ENCODE measurements around the gene DPP6.

DPP6 gene

GRCh38 chr7:154680894-154681659, 628.9 kb downstream of the DPP6 start:
- no peak for DNase-seq

- DNase-seq, result no peak
Measured at GRCh38 chr7:154682003-154682402, 629.8 kb downstream of the DPP6 start.

GRCh38 chr7:154684666-154685563, 632.7 kb downstream of the DPP6 start:
- DNase-seq, result no peak

GRCh38 chr7:154685564-154685901, 633.3 kb downstream of the DPP6 start:
- DNase-seq, result no peak

GRCh38 chr7:154686305-154686704, 634.1 kb downstream of the DPP6 start:
- no peak for DNase-seq

GRCh38 chr7:154688952-154689351, 636.8 kb downstream of the DPP6 start:
- no peak for DNase-seq

GRCh38 chr7:154690411-154690810, 638.2 kb downstream of the DPP6 start:
- DNase-seq, result no peak

- DNase-seq, result no peak
Measured at GRCh38 chr7:154693661-154694060, 641.5 kb downstream of the DPP6 start.

GRCh38 chr7:154695836-154696235, 643.6 kb downstream of the DPP6 start:
- no peak for DNase-seq

- no peak for DNase-seq
Measured at GRCh38 chr7:154696556-154696955, 644.4 kb downstream of the DPP6 start.

GRCh38 chr7:154698726-154699291, 646.6 kb downstream of the DPP6 start:
- no peak for DNase-seq

- no peak for DNase-seq
Measured at GRCh38 chr7:154699417-154699816, 647.2 kb downstream of the DPP6 start.

GRCh38 chr7:154709840-154710520, 657.8 kb downstream of the DPP6 start:
- no peak for DNase-seq

GRCh38 chr7:154720016-154720415, 667.8 kb downstream of the DPP6 start:
- DNase-seq, result no peak

GRCh38 chr7:154721086-154721485, 668.9 kb downstream of the DPP6 start:
- DNase-seq, result no peak

GRCh38 chr7:154726368-154726767, 674.2 kb downstream of the DPP6 start:
- no peak for DNase-seq

GRCh38 chr7:154729056-154729455, 676.9 kb downstream of the DPP6 start:
- DNase-seq, result no peak

- DNase-seq, result no peak
Measured at GRCh38 chr7:154735766-154736165, 683.6 kb downstream of the DPP6 start.

- DNase-seq, result no peak
Measured at GRCh38 chr7:154736389-154736788, 684.2 kb downstream of the DPP6 start.

GRCh38 chr7:154738216-154738615, 686.0 kb downstream of the DPP6 start:
- no peak for DNase-seq

- no peak for DNase-seq
Measured at GRCh38 chr7:154741131-154741530, 688.9 kb downstream of the DPP6 start.

- no peak for DNase-seq
Measured at GRCh38 chr7:154743206-154743605, 691.0 kb downstream of the DPP6 start.

GRCh38 chr7:154744256-154744860, 692.2 kb downstream of the DPP6 start:
- DNase-seq, result no peak

Measured in stimulated activated CD4-positive, alpha-beta T cell treated with anti-CD3 and anti-CD28 coated beads, Interleukin-4, amount 100 ng/mL, for 24 hours (primary cell).